Adrenal gland (tissue), 5 donors: Measurements from ENCODE around the gene LCN15.

Experiments
- POLR2A ChIP-seq, 2 donors: fragments of 450-650 bp; IDR thresholded peaks; one replicate each; pipeline ENCODE4 v1.6.1; 2017; ENCODE audit warnings: antibody characterized with exemption in 2 of 2, mild to moderate bottlenecking in 2 of 2, moderate library complexity in 1 of 2
- TF ChIP-seq, protein P1 (sequence below), 6 experiments: fragments of 450-650 bp in 4 of 6; fragments of 200-600 bp in 2 of 6; sonication (generic) in 1 of 6; IDR thresholded peaks; 1 replicate in 5 of 6; 2 replicates in 1 of 6; pipeline versions ENCODE4 v1.5.1 to v1.8.0; 2016 to 2021; ENCODE audit warnings: antibody characterized with exemption in 6 of 6, mild to moderate bottlenecking in 2 of 6, moderate library complexity in 1 of 6
- donor health status: DM: no; HTN: no; CAD: no.

DNA sequence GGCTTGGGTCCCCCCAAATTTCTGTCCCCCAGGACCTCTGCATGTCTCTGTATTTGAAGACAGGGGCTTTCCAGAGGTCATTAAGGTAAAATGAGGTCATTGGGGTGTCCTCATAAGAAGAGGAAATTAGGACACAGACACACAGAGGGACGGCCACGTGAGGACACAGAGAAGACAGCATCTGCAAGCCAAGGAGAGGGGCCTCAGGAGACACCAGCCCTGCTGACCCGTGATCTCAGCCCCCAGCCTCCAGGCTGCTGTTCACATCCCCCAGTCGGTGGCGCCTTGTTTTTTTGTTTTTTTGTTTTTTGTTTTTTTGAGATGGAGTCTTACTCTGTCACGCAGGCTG, 30.7 kb upstream of the LCN15 start:
- TF ChIP-seq, protein P1, sequence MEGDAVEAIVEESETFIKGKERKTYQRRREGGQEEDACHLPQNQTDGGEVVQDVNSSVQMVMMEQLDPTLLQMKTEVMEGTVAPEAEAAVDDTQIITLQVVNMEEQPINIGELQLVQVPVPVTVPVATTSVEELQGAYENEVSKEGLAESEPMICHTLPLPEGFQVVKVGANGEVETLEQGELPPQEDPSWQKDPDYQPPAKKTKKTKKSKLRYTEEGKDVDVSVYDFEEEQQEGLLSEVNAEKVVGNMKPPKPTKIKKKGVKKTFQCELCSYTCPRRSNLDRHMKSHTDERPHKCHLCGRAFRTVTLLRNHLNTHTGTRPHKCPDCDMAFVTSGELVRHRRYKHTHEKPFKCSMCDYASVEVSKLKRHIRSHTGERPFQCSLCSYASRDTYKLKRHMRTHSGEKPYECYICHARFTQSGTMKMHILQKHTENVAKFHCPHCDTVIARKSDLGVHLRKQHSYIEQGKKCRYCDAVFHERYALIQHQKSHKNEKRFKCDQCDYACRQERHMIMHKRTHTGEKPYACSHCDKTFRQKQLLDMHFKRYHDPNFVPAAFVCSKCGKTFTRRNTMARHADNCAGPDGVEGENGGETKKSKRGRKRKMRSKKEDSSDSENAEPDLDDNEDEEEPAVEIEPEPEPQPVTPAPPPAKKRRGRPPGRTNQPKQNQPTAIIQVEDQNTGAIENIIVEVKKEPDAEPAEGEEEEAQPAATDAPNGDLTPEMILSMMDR (IDR thresholded peaks at IDR 0.05) = no peak
- no peak for TF ChIP-seq POLR2A (IDR thresholded peaks at IDR 0.05)
